K562 (cell line): Measurements from ENCODE around the gene ZNHIT3. TPM values are rescaled to one million over a fixed set of nuclear protein-coding genes. Genes with fewer than 3 reads are reported as not detected.

Experiments
- CREBBP ChIP-seq: IDR thresholded peaks from one replicate; pipeline ENCODE4 v1.6.1; 2012; ENCODE audit warnings: low read depth, mild to moderate bottlenecking, control low read depth, inconsistent platforms, low read length
- ELF1 ChIP-seq: fragments of 200-800 bp; sonication (Bioruptor generic); IDR thresholded peaks from 2 replicates; pipeline ENCODE4 v1.6.1; 2016; ENCODE audit warnings: missing genetic modification characterization, missing compliant biosample characterization
- EP400 ChIP-seq: fragments of 450-650 bp; IDR thresholded peaks from 2 replicates; pipeline ENCODE4 v1.6.1; 2017; ENCODE audit warnings: antibody characterized with exemption, mild to moderate bottlenecking, moderate library complexity
- MCM5 ChIP-seq: fragments of 450-650 bp; IDR thresholded peaks from 2 replicates; pipeline ENCODE4 v1.6.1; 2016; ENCODE audit warnings: low read depth
- NCOA2 ChIP-seq, 2 experiments: fragments of 450-650 bp; IDR thresholded peaks; 2 replicates each; pipeline ENCODE4 v1.6.1; 2018; ENCODE audit warnings: mild to moderate bottlenecking in 2 of 2, moderate library complexity in 1 of 2; ENCODE audit not compliant: partially characterized antibody in 2 of 2
- NFATC3 ChIP-seq: fragments of 450-650 bp; IDR thresholded peaks from 2 replicates; pipeline ENCODE4 v1.6.1; 2017; ENCODE audit warnings: mild to moderate bottlenecking
- RCOR1 ChIP-seq, 2 experiments: IDR thresholded peaks; 2 replicates each; pipeline ENCODE4 v1.6.1; 2012; ENCODE audit warnings: low read depth in 2 of 2, low read length in 2 of 2, borderline replicate concordance in 1 of 2, improper control_type of control experiment in 1 of 2
- SNRNP70 ChIP-seq: fragments of 200-400 bp; formaldehyde crosslinking; optimal IDR thresholded peaks from 2 replicates; pipeline ENCODE3; 2017; ENCODE audit warnings: low read depth, low read length
- TBP ChIP-seq: optimal IDR thresholded peaks from 2 replicates; pipeline ENCODE3; 2011; ENCODE audit warnings: low read depth, low read length, improper control_type of control experiment
- YY1 ChIP-seq, 3 experiments: IDR thresholded peaks; 2 replicates each; pipeline ENCODE4 v1.6.1; 2011; ENCODE audit warnings: low read length in 2 of 3, mild to moderate bottlenecking in 2 of 3, moderate library complexity in 2 of 3, borderline replicate concordance in 1 of 3, control low read depth in 1 of 3, low read depth in 1 of 3; ENCODE audit not compliant: insufficient read depth in 3 of 3, insufficient replicate concordance in 2 of 3, control insufficient read depth in 1 of 3, insufficient read length in 1 of 3; ENCODE audit errors: extremely low read depth in 1 of 3
- ZNF224 ChIP-seq: sonication (generic); formaldehyde crosslinking; IDR thresholded peaks from 2 replicates; pipeline ENCODE4 v1.8.0; 2022; ENCODE audit warnings: mild to moderate bottlenecking, missing genetic modification reagents
- ZNF551 ChIP-seq: fragments of 250-450 bp; sonication (Bioruptor Pico); IDR thresholded peaks from 2 replicates; pipeline ENCODE4 v1.5.0; 2021; ENCODE audit warnings: mild to moderate bottlenecking, moderate library complexity
- polyA plus RNA-seq, 8 experiments: library from polyadenylated mRNA; depleted of rRNA in 4 of 8; stranded (reverse) in 5 of 8; unstranded in 3 of 8; fragments of >200 nt; fragmentation: Nextera tagmentation in 2 of 8; fragmentation: Illumina TruSeq in 1 of 8; extraction: Ambion mirVana in 2 of 8; extraction: Trizol in 1 of 8; gene quantifications; 2 replicates each; pipeline versions ENCODE4 v1.2.1 to v1.2.3, GENCODE V29; 2011 to 2014; ENCODE audit warnings: inconsistent platforms in 1 of 8, missing spikeins in 1 of 8
- total RNA-seq, 7 experiments: library from RNA; depleted of rRNA in 6 of 7; stranded (reverse); fragments of >200 nt in 6 of 7; fragmentation: Illumina TruSeq in 2 of 7; extraction: Trizol in 2 of 7; gene quantifications; 2 replicates each; pipeline versions ENCODE4 v1.2.1 to v1.2.3, GENCODE V29; 2011 to 2021; ENCODE audit warnings: low replicate concordance in 1 of 7
- TF ChIP-seq, protein P1 (sequence below), 2 experiments: fragments of 450-650 bp; conservative IDR thresholded peaks; 2 replicates each; pipeline ENCODE4 v1.6.1; 2017; ENCODE audit warnings: mild to moderate bottlenecking in 2 of 2, moderate library complexity in 2 of 2
- TF ChIP-seq, protein P2 (sequence below): fragments of 250-450 bp; sonication (Bioruptor Pico); IDR thresholded peaks from 2 replicates; pipeline ENCODE4 v1.6.1; 2021; ENCODE audit warnings: mild to moderate bottlenecking
- TF ChIP-seq, protein P3 (sequence below): IDR thresholded peaks from 2 replicates; pipeline ENCODE4 v1.6.1; 2012; ENCODE audit warnings: low read depth, low read length, improper control_type of control experiment, borderline replicate concordance
- TF ChIP-seq, protein P4 (sequence below): fragments of 450-650 bp; formaldehyde crosslinking; IDR thresholded peaks from 2 replicates; pipeline ENCODE4 v1.4.0; 2022; ENCODE audit warnings: missing genetic modification characterization
- TF ChIP-seq, protein P5 (sequence below): fragments of 250-450 bp; sonication (Bioruptor Pico); IDR thresholded peaks from 2 replicates; pipeline ENCODE4 v1.8.0; 2022; ENCODE audit warnings: inconsistent platforms, mild to moderate bottlenecking, moderate library complexity, borderline replicate concordance

The ZNHIT3 gene
- total and polyA plus RNA-seq, 9 of the 15 experiments (the other 6 are each of a cell fraction or from before 2014, with no cell fraction given): 45.0 to 300 (median 88.4) TPM

DNA sequence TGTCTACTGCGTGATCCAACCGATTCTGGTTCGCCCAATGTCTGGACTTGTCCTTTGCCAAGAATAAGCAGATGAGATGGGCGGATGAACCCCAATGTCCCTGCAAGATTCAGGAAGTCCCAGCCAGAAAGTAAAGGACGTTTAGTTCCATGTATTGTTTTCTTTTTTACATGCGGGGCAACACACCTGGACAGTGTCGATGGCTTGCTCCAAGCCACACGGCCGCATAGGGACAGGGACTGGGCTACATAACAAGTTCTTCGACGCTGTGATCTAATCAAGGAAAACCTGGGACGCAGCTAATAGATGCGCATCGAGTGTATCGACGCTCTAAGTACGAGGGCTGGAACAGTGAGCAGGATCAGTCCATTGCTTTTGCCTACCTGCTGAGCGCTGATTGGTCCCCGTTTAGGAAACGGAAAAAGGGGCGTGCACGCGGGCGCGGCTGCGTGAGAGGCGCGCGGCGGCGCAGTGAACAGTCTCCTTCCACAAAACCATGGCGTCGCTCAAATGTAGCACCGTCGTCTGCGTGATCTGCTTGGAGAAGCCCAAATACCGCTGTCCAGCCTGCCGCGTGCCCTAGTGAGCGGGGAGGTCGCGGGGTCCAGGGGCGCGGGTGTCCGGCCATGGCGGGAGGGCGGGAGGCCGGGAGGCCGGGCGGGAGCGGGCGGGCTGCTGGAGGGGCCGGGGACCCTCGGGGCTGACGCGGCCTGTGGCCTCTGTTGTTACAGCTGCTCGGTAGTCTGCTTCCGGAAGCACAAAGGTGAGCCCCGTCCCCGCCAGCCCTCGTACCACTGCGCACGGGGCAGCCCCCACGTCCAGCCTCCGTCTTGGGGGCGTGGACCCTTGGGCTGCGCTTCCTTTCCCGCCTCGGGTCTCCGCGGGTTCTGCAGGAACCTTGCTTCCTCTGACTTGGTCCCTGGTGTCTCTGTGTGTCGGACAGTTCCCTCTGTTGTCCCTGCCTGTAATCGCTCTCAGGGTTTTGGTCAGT lies at the start of gene ZNHIT3 (continued):
- TF ChIP-seq CREBBP (no peak), EP400 (peak; percentile 65), NCOA2 (IDR thresholded peaks at IDR 0.05; ENCODE audit: partially characterized antibody in 2 of 2) (no peak), MCM5 (no peak), ELF1 (tag) (peak; percentile 83), NFATC3 (0 out of 2 replicates have a peak, but pooled peaks have one; percentile 42), YY1 (IDR thresholded peaks at IDR 0.05; ENCODE audit: borderline replicate concordance in 1 of 3, control insufficient read depth in 1 of 3, extremely low read depth in 1 of 3, insufficient read depth in 3 of 3, insufficient read length in 1 of 3, insufficient replicate concordance in 2 of 3, low read depth in 1 of 3, low read length in 2 of 3) (peak in 2 of 3 experiments; percentile 77 to 79), ZNF224 (CRISPR knock-in tag) (no peak), ZNF551 (CRISPR knock-in tag) (0 out of 2 replicates have a peak, but pooled peaks have one; percentile 20), SNRNP70 (no peak), TBP (peak; percentile 62), RCOR1 (IDR thresholded peaks at IDR 0.05; ENCODE audit: borderline replicate concordance in 1 of 2, low read depth in 2 of 2, low read length in 2 of 2) (peak in 1 of 2 experiments; percentile 91; a peak in 2 of 4 replicates)
- TF ChIP-seq, protein P1, sequence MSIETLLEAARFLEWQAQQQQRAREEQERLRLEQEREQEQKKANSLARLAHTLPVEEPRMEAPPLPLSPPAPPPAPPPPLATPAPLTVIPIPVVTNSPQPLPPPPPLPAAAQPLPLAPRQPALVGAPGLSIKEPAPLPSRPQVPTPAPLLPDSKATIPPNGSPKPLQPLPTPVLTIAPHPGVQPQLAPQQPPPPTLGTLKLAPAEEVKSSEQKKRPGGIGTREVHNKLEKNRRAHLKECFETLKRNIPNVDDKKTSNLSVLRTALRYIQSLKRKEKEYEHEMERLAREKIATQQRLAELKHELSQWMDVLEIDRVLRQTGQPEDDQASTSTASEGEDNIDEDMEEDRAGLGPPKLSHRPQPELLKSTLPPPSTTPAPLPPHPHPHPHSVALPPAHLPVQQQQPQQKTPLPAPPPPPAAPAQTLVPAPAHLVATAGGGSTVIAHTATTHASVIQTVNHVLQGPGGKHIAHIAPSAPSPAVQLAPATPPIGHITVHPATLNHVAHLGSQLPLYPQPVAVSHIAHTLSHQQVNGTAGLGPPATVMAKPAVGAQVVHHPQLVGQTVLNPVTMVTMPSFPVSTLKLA (conservative IDR thresholded peaks at IDR 0.05): peak; percentile 83 to 94
- TF ChIP-seq, protein P2, sequence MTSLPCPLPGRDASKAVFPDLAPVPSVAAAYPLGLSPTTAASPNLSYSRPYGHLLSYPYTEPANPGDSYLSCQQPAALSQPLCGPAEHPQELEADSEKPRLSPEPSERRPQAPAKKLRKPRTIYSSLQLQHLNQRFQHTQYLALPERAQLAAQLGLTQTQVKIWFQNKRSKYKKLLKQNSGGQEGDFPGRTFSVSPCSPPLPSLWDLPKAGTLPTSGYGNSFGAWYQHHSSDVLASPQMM (CRISPR knock-in tag): no peak
- TF ChIP-seq, protein P3, sequence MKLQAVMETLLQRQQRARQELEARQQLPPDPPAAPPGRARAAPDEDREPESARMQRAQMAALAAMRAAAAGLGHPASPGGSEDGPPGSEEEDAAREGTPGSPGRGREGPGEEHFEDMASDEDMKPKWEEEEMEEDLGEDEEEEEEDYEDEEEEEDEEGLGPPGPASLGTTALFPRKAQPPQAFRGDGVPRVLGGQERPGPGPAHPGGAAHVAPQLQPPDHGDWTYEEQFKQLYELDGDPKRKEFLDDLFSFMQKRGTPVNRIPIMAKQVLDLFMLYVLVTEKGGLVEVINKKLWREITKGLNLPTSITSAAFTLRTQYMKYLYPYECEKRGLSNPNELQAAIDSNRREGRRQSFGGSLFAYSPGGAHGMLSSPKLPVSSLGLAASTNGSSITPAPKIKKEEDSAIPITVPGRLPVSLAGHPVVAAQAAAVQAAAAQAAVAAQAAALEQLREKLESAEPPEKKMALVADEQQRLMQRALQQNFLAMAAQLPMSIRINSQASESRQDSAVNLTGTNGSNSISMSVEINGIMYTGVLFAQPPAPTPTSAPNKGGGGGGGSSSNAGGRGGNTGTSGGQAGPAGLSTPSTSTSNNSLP: peak; percentile 83; the same call in 1 of the 2 replicates
- TF ChIP-seq, protein P4, sequence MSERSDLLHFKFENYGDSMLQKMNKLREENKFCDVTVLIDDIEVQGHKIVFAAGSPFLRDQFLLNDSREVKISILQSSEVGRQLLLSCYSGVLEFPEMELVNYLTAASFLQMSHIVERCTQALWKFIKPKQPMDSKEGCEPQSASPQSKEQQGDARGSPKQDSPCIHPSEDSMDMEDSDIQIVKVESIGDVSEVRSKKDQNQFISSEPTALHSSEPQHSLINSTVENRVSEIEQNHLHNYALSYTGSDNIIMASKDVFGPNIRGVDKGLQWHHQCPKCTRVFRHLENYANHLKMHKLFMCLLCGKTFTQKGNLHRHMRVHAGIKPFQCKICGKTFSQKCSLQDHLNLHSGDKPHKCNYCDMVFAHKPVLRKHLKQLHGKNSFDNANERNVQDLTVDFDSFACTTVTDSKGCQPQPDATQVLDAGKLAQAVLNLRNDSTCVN: no peak
- TF ChIP-seq, protein P5, sequence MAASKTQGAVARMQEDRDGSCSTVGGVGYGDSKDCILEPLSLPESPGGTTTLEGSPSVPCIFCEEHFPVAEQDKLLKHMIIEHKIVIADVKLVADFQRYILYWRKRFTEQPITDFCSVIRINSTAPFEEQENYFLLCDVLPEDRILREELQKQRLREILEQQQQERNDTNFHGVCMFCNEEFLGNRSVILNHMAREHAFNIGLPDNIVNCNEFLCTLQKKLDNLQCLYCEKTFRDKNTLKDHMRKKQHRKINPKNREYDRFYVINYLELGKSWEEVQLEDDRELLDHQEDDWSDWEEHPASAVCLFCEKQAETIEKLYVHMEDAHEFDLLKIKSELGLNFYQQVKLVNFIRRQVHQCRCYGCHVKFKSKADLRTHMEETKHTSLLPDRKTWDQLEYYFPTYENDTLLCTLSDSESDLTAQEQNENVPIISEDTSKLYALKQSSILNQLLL (CRISPR knock-in tag): no peak
